Pancreas (tissue), 10 donors: ENCODE measurements around the gene SLC44A1. TPM values are rescaled to one million over a fixed set of nuclear protein-coding genes. Genes with fewer than 3 reads are reported as not detected.

Experiments
- ATAC-seq, 4 donors: fragments of 200-7000 bp; cut with Tn5 transposase; one replicate each; pipeline versions ENCODE4 v1.8.0 to v1.9.1; 2020; ENCODE audit warnings: mild to moderate bottlenecking in 4 of 4, moderate library complexity in 4 of 4
- DNase-seq, 6 donors: peaks; one replicate each; pipeline ENCODE4 v3.0.0-alpha.2; 2020
- FAIRE-seq: peaks from 2 replicates; lab custom pipeline; 2012; peaks lifted over from hg19 to GRCh38; lab: Jason Lieb, UNC
- H3K27ac ChIP-seq, 4 donors: fragments of 200-600 bp; sonication (generic); 1 replicate in 3 of 4; 2 replicates in 1 of 4; pipeline versions ENCODE4 v1.5.0 to v1.8.0; 2020
- H3K27me3 ChIP-seq, 4 donors: fragments of 200-600 bp; one replicate each; pipeline ENCODE4 v1.8.0; 2021
- H3K36me3 ChIP-seq, 3 donors: fragments of 200-600 bp; sonication (generic) in 1 of 3; one replicate each; pipeline versions ENCODE4 v1.5.0 to v1.8.0; 2020 to 2021
- H3K4me1 ChIP-seq, 3 donors: fragments of 200-600 bp; one replicate each; pipeline ENCODE4 v1.8.0; 2021
- H3K4me3 ChIP-seq, 4 donors: fragments of 200-600 bp; sonication (generic) in 2 of 4; one replicate each; pipeline versions ENCODE4 v1.5.0 to v1.8.0; 2020 to 2021
- H3K9me3 ChIP-seq, 4 donors: fragments of 200-600 bp; one replicate each; pipeline ENCODE4 v1.8.0; 2021
- CTCF ChIP-seq, 4 donors: fragments of 200-600 bp; sonication (generic) in 3 of 4; IDR thresholded peaks; one replicate each; pipeline versions ENCODE4 v1.5.0 to v1.8.0; 2021; ENCODE audit warnings: antibody characterized with exemption in 4 of 4
- WGBS, 2 donors: extraction: QIAGEN DNeasy Blood & Tissue Kit; methylation state at CpG; one replicate each; pipeline ENCODE4 v1.1.7; 2013; 5-methylcytosine and 5-hydroxymethylcytosine counted together
- intact Hi-C, 3 donors: fragments of 100-400 bp; cut with DNase I; formaldehyde crosslinking; loops; one replicate each; pipeline versions ENCODE4 v1.11.1 to v1.14.2; 2022
- polyA plus RNA-seq, 2 donors: library from polyadenylated mRNA; stranded (reverse); fragments of 200-250 nt; gene quantifications; one replicate each; pipeline ENCODE4 v1.2.3, GENCODE V29; 2013
- total RNA-seq, 6 donors: library from RNA; stranded (reverse); fragmentation: NEBNext Ultra II Directional in 4 of 6; extraction: Animal tissue kit (Norgen Biotek cat#: 25700) in 4 of 6; gene quantifications; one replicate each; pipeline versions ENCODE4 v1.2.1 to v1.2.4, GENCODE V29; 2021 to 2023
- donor health status: healthy with polysubstance abuse.
- donor health status: DM: no; HTN: no; CAD: no; lungs with moderate emphysema.
- donor health status: DM: no; HTN: no; CAD: no.
- donor health status: control.
- donor health status: control.
- donor health status: Bipolar disorder and iron deficiency.
- donor health status: DM: yes; HTN: yes; CAD: no.
- donor health status: DM: no; HTN: no; CAD: no.
- donor health status: DM: no; HTN: no; CAD: no.
- donor health status: DM: yes; HTN: yes; CAD: no.

The SLC44A1 gene
- total and polyA plus RNA-seq, 8 donors: 4.6 to 32.3 (median 19.3) TPM

- intact Hi-C loops: no loop called here
- H3K27ac ChIP-seq: peak overlapping the region in 3 of 4 donors; percentile 3 to 68 (median 68)
- no peaks in the 10 kb centered on the region for H3K9me3 ChIP-seq
- H3K4me3 ChIP-seq: no peak overlapping the region
- H3K27me3 ChIP-seq: no peaks in the 10 kb centered on the region
- H3K4me1 ChIP-seq: peaks cover 9 to 17% (median 13%) of the 10 kb centered on the region in 3 donors
- no peak for DNase-seq
- WGBS, 2 donors: 44 to 46% methylated on average over 5 of the region's 5 CpGs
- ATAC-seq: peak; percentile 42 to 51 (median 49)
- peak; percentile 54 for FAIRE-seq
- no peak for TF ChIP-seq CTCF (IDR thresholded peaks at IDR 0.05)
- H3K36me3 ChIP-seq: no peaks in the 10 kb centered on the region
Observed at GRCh38 chr9:105319202-105319813, 74.9 kb downstream of the SLC44A1 start.

- no peak for FAIRE-seq
Observed at GRCh38 chr9:105320568-105320967, 76.1 kb downstream of the SLC44A1 start.

GRCh38 chr9:105328296-105328695 is 83.8 kb downstream of the SLC44A1 start:
- H3K27me3 ChIP-seq: no peaks in the 10 kb centered on the region
- FAIRE-seq: no peak
- no peak overlapping the region for H3K27ac ChIP-seq
- H3K4me1 ChIP-seq: peaks cover 0 to 8% (median 0%) of the 10 kb centered on the region in 3 donors
- H3K36me3 ChIP-seq: no peaks in the 10 kb centered on the region
- no peak overlapping the region for H3K4me3 ChIP-seq
- 85 to 88% methylated on average over 3 of the region's 3 CpGs for WGBS, 2 donors
- no peak for DNase-seq
- intact Hi-C loops: no loop called here
- no peak for ATAC-seq
- no peak for TF ChIP-seq CTCF (IDR thresholded peaks at IDR 0.05)
- H3K9me3 ChIP-seq: no peaks in the 10 kb centered on the region

More at GRCh38 chr9:105320568-105320967, 76.1 kb downstream of the SLC44A1 start:
- Histone ChIP-seq H3K4me3 (no peak overlapping the region), H3K27ac (no peak overlapping the region), H3K4me1 (peaks cover 9 to 17% (median 13%) of the 10 kb centered on the region in 3 donors), H3K9me3 (no peaks in the 10 kb centered on the region), H3K36me3 (no peaks in the 10 kb centered on the region), H3K27me3 (no peaks in the 10 kb centered on the region)
- intact Hi-C loops: no loop called here
- no peak for TF ChIP-seq CTCF (IDR thresholded peaks at IDR 0.05)
- no peak for DNase-seq
- 93 to 94% methylated on average over 3 of the region's 3 CpGs for whole genome bisulfite sequencing, 2 donors
- no peak for ATAC-seq

- H3K4me1 ChIP-seq: peaks cover 0 to 8% (median 0%) of the 10 kb centered on the region in 3 donors
- WGBS, 2 donors: 94 to 95% methylated on average over 12 of the region's 12 CpGs
- no peak for TF ChIP-seq CTCF (IDR thresholded peaks at IDR 0.05)
- intact Hi-C loops: no loop called here
- ATAC-seq (peak in 1 of 4 donors; percentile 24), FAIRE-seq (no peak), DNase-seq (no peak)
- no peaks in the 10 kb centered on the region for H3K9me3 ChIP-seq
- no peak overlapping the region for H3K27ac ChIP-seq
- H3K4me3 ChIP-seq: no peak overlapping the region
- H3K36me3 ChIP-seq: no peaks in the 10 kb centered on the region
- H3K27me3 ChIP-seq: no peaks in the 10 kb centered on the region
Observed at GRCh38 chr9:105328872-105329718, 84.6 kb downstream of the SLC44A1 start.
